NCI-H2196 treated with DMSO at 0.1 percent for 48 hours (cell line): ENCODE data around the gene CCDC40.
"Not testable (repeated sequence)": the region's sequence is repeated elsewhere in the genome, so short reads cannot be mapped to it uniquely, and the experiment has no call there.

Experiments
- DNase-seq: peaks from one replicate; lab custom pipeline; 2025; ENCODE audit not compliant: unreplicated experiment; lab: John Stamatoyannopoulos, UW

CCDC40 gene

GRCh38 chr17:80035937-80036714, at the start of gene CCDC40:
Gene CCDC40, plus strand, starts transcription at chr17:80036642. Its CDS starts 21 bp downstream, at chr17:80036663.
- DNase-seq = peak; percentile 93

- DNase-seq = no peak
These were observed 49.1 kb upstream of the CCDC40 start for GRCh38 chr17:79987187-79987934.

GRCh38 chr17:79987935-79988184, 48.6 kb upstream of the CCDC40 start:
- no peak for DNase-seq

GRCh38 chr17:79988185-79988971, 48.1 kb upstream of the CCDC40 start:
- peak; percentile 26 for DNase-seq

GRCh38 chr17:79989106-79989835, 47.2 kb upstream of the CCDC40 start:
- no peak for DNase-seq

- no peak for DNase-seq
These were observed 46.3 kb upstream of the CCDC40 start for GRCh38 chr17:79990051-79990592.

GRCh38 chr17:79990704-79991103, 45.7 kb upstream of the CCDC40 start:
- no peak for DNase-seq

- peak; percentile 93 for DNase-seq
These were observed 45.1 kb upstream of the CCDC40 start for GRCh38 chr17:79991140-79991923.

GRCh38 chr17:79991924-79992648, 44.4 kb upstream of the CCDC40 start:
- DNase-seq = peak; percentile 81

- DNase-seq = no peak
These were observed 43.6 kb upstream of the CCDC40 start for GRCh38 chr17:79992649-79993389.

- peak; percentile 81 for DNase-seq
These were observed 42.8 kb upstream of the CCDC40 start for GRCh38 chr17:79993390-79994227.

GRCh38 chr17:79994228-79994569, 42.2 kb upstream of the CCDC40 start:
- not testable (repeated sequence) for DNase-seq

- no peak for DNase-seq
These were observed 41.8 kb upstream of the CCDC40 start for GRCh38 chr17:79994602-79995001.

GRCh38 chr17:79995696-79996095, 40.7 kb upstream of the CCDC40 start:
- no peak for DNase-seq

- no peak for DNase-seq
These were observed 40.2 kb upstream of the CCDC40 start for GRCh38 chr17:79996291-79996690.

- DNase-seq = no peak
These were observed 39.3 kb upstream of the CCDC40 start for GRCh38 chr17:79997011-79997660.

GRCh38 chr17:80000136-80000535, 36.3 kb upstream of the CCDC40 start:
- DNase-seq = no peak
